Neural progenitor cell (in vitro differentiated cells): Measurements from ENCODE around the gene WDR74. TPM values are rescaled to one million over a fixed set of nuclear protein-coding genes. Genes with fewer than 3 reads are reported as not detected.
A peak's percentile ranks its signal among the peaks of the same experiment; 100 is the strongest.

Experiments used
- DNase-seq: peaks from one replicate; pipeline ENCODE4 v3.0.0-alpha.2; 2016; ENCODE audit warnings: low spot score
- H2AFZ ChIP-seq: fragments of 200-600 bp; sonication (generic); replicated peaks from 2 replicates; pipeline ENCODE4 v1.6.1; 2016; ENCODE audit warnings: antibody characterized with exemption
- H3F3A ChIP-seq: fragments of 200-600 bp; sonication (generic); 2 replicates; pipeline ENCODE4 v1.6.1; 2016; ENCODE audit warnings: antibody characterized with exemption, low read depth
- H3K27ac ChIP-seq: fragments of 200-600 bp; sonication (generic); 2 replicates; pipeline ENCODE4 v1.5.1; 2016; ENCODE audit warnings: mild to moderate bottlenecking
- H3K27me3 ChIP-seq: fragments of 200-600 bp; sonication (generic); 2 replicates; pipeline ENCODE4 v1.6.1; 2016; ENCODE audit warnings: mild to moderate bottlenecking, moderate library complexity
- H3K36me3 ChIP-seq: fragments of 200-600 bp; sonication (generic); 2 replicates; pipeline ENCODE4 v1.5.1; 2016
- H3K4me1 ChIP-seq: fragments of 200-600 bp; sonication (generic); 2 replicates; pipeline ENCODE4 v1.6.1; 2016; ENCODE audit warnings: mixed run types
- H3K4me2 ChIP-seq: fragments of 200-600 bp; sonication (generic); 2 replicates; pipeline ENCODE4 v1.6.1; 2016
- H3K4me3 ChIP-seq: fragments of 200-600 bp; sonication (generic); 2 replicates; pipeline ENCODE4 v1.5.1; 2016
- H3K79me2 ChIP-seq: fragments of 200-600 bp; sonication (generic); 2 replicates; pipeline ENCODE4 v1.6.1; 2016; ENCODE audit warnings: low read depth
- H3K9ac ChIP-seq: fragments of 200-600 bp; sonication (generic); 2 replicates; pipeline ENCODE4 v1.6.1; 2016
- H3K9me3 ChIP-seq: fragments of 200-600 bp; sonication (generic); 2 replicates; pipeline ENCODE4 v1.5.1; 2016; ENCODE audit warnings: low read depth
- H4K20me1 ChIP-seq: fragments of 200-600 bp; sonication (generic); 2 replicates; pipeline ENCODE4 v1.6.1; 2016; ENCODE audit warnings: low read depth
- H3K27ac Mint-ChIP-seq: 3 replicates; pipeline ENCODE4 v1.8.0; 2021; ENCODE audit warnings: mixed read lengths
- H3K27me3 Mint-ChIP-seq: 2 replicates; pipeline ENCODE4 v1.8.0; 2022; ENCODE audit warnings: low read depth, mild to moderate bottlenecking, inconsistent platforms, moderate library complexity, mixed read lengths; ENCODE audit not compliant: insufficient read depth
- H3K36me3 Mint-ChIP-seq: 3 replicates; pipeline ENCODE4 v1.8.0; 2021; ENCODE audit warnings: mixed read lengths
- H3K4me1 Mint-ChIP-seq: 3 replicates; pipeline ENCODE4 v1.8.0; 2021; ENCODE audit warnings: mixed read lengths
- H3K4me3 Mint-ChIP-seq: 3 replicates; pipeline ENCODE4 v1.8.0; 2021; ENCODE audit warnings: mild to moderate bottlenecking, moderate library complexity, mixed read lengths
- H3K9me3 Mint-ChIP-seq: 3 replicates; pipeline ENCODE4 v1.8.0; 2020; ENCODE audit warnings: mixed read lengths
- EZH2 ChIP-seq: fragments of 200-600 bp; sonication (generic); IDR thresholded peaks from 2 replicates; pipeline ENCODE4 v1.6.1; 2017; ENCODE audit warnings: antibody characterized with exemption, mild to moderate bottlenecking, moderate library complexity
- EZH2phosphoT487 ChIP-seq: fragments of 200-600 bp; sonication (generic); IDR thresholded peaks from 2 replicates; pipeline ENCODE4 v1.6.1; 2017; ENCODE audit warnings: antibody characterized with exemption
- total RNA-seq: library from RNA; depleted of rRNA; stranded (reverse); fragments of >200 nt; gene quantifications from 2 replicates; pipeline ENCODE4 v1.2.3, GENCODE V29; 2015; ENCODE audit warnings: low replicate concordance
- TF ChIP-seq, protein P1 (sequence below): fragments of 200-600 bp; sonication (generic); IDR thresholded peaks from 2 replicates; pipeline ENCODE4 v1.5.1; 2017; ENCODE audit warnings: antibody characterized with exemption, mild to moderate bottlenecking

The WDR74 gene
- total RNA-seq = 40.0 and 47.4 TPM in 2 replicates

DNA sequence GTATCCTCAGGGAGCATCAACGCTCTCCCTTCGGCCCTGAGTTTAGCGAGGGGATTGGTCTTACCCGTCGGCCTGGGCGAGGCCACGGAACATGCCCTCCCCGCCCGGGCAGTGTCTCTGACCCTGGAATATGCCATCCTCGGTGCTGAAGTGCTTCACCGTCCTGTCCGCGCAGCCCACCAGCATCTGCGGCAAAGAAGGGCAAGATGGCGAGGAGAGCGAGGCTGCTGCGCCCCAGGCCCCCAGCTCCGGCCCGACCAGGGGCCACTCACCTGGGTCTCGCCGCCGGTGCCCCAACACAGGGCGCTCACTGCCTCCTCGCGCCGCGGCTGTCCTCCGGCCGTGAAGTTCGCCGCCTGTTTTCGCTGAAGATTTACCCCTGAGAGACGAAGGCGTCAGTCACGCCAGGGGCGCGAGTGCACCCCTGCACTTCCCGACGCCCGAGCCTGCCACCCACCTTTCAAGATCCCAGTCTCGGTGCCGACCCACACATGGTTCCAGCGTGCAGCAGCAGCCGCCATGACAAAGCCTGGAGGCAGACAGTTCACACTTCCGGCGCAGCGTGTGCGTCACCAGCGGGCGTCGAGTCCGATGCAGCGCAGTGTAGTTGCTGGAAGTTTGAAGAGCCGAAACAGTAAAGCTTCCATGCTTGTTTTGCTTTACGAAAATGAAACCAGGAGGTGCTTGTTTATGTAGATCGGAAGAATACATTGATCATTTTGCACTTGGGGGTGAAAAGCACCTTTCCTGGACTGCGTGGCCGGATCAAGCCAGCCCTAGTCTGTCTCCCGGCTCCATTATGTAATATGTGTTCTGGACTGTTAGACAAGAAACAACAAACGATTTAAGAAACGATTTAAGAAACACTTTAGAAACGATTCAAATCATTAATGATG, at the start of gene WDR74:
Gene WDR74, minus strand, starts transcription at position 541 of the 896 bp plus-strand sequence. Its CDS starts 20 bp downstream, at position 521.
- Histone ChIP-seq H3K27ac (peak within 1 kb of the TSS; percentile 99), H2AFZ (peak within 1 kb of the TSS; percentile 58), H3K4me1 (peaks cover 6% of the 10 kb centered on the region), H3K79me2 (peaks cover 35% of the 10 kb centered on the region), H4K20me1 (no peaks in the 10 kb centered on the region), H3K9me3 (no peaks in the 10 kb centered on the region), H3F3A (peaks cover 51% of the 10 kb centered on the region), H3K4me2 (peak within 1 kb of the TSS; percentile 89), H3K36me3 (no peaks in the 10 kb centered on the region), H3K9ac (peak within 1 kb of the TSS; percentile 82), H3K27me3 (no peaks in the 10 kb centered on the region), H3K4me3 (peak within 1 kb of the TSS; percentile 90)
- Mint-ChIP-seq H3K27me3 (peaks cover 6% of the 10 kb centered on the region), H3K36me3 (peaks cover 11% of the 10 kb centered on the region), H3K27ac (peak within 1 kb of the TSS; percentile 95), H3K9me3 (no peaks in the 10 kb centered on the region), H3K4me3 (no peak within 1 kb of the TSS), H3K4me1 (peaks cover 29% of the 10 kb centered on the region)
- no peak for TF ChIP-seq EZH2
- TF ChIP-seq, protein P1, sequence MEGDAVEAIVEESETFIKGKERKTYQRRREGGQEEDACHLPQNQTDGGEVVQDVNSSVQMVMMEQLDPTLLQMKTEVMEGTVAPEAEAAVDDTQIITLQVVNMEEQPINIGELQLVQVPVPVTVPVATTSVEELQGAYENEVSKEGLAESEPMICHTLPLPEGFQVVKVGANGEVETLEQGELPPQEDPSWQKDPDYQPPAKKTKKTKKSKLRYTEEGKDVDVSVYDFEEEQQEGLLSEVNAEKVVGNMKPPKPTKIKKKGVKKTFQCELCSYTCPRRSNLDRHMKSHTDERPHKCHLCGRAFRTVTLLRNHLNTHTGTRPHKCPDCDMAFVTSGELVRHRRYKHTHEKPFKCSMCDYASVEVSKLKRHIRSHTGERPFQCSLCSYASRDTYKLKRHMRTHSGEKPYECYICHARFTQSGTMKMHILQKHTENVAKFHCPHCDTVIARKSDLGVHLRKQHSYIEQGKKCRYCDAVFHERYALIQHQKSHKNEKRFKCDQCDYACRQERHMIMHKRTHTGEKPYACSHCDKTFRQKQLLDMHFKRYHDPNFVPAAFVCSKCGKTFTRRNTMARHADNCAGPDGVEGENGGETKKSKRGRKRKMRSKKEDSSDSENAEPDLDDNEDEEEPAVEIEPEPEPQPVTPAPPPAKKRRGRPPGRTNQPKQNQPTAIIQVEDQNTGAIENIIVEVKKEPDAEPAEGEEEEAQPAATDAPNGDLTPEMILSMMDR = no peak
- no peak for TF ChIP-seq EZH2phosphoT487
- peak; percentile 93 for DNase-seq

DNA sequence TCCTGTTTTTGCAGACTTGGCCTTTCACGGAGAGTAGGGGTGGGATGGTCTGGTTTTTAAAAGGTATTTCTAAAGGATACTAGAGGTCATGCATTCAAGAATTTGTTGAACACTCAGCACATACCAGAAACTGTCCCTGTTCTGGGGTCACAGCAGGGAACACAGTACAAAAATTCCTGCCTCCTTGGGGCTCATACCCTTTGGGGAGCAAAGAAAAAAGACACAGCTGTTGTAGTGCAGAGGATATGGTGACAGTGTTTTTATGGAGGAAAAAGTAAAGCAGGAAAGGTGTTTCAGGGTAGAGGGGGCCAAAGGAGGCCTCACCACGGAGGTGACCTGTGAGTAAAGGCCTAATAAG, 49.7 kb upstream of the WDR74 start:
- Histone ChIP-seq H3K36me3 (peaks cover 6% of the 10 kb centered on the region), H3K9ac (no peak overlapping the region), H3K4me2 (no peak overlapping the region), H3K9me3 (no peaks in the 10 kb centered on the region), H4K20me1 (peaks cover 33% of the 10 kb centered on the region), H3K79me2 (peaks cover 30% of the 10 kb centered on the region), H3K27ac (peak overlapping the region; percentile 46), H3K4me1 (no peaks in the 10 kb centered on the region), H3K4me3 (no peak overlapping the region), H2AFZ (no peak overlapping the region), H3K27me3 (no peaks in the 10 kb centered on the region), H3F3A (peaks cover 61% of the 10 kb centered on the region)
- H3K4me3 Mint-ChIP-seq = no peak overlapping the region
- peaks cover 16% of the 10 kb centered on the region for H3K4me1 Mint-ChIP-seq
- no peak for DNase-seq
- H3K36me3 Mint-ChIP-seq = peaks cover 30% of the 10 kb centered on the region
- TF ChIP-seq, protein P1 = no peak
- no peak for TF ChIP-seq EZH2
- TF ChIP-seq EZH2phosphoT487 = no peak
- no peak overlapping the region for H3K27ac Mint-ChIP-seq
- peaks cover 6% of the 10 kb centered on the region for H3K27me3 Mint-ChIP-seq
- no peaks in the 10 kb centered on the region for H3K9me3 Mint-ChIP-seq

DNA sequence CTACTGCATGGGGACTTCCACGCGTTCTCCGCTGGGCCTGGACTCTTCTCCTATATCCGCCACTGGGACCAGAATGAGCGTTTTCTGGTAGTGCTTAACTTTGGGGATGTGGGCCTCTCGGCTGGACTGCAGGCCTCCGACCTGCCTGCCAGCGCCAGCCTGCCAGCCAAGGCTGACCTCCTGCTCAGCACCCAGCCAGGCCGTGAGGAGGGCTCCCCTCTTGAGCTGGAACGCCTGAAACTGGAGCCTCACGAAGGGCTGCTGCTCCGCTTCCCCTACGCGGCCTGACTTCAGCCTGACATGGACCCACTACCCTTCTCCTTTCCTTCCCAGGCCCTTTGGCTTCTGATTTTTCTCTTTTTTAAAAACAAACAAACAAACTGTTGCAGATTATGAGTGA, 49.0 kb upstream of the WDR74 start:
- no peak overlapping the region for H3K4me3 Mint-ChIP-seq
- Histone ChIP-seq H2AFZ (no peak overlapping the region), H4K20me1 (peaks cover 40% of the 10 kb centered on the region), H3K9ac (no peak overlapping the region), H3K9me3 (no peaks in the 10 kb centered on the region), H3K27me3 (no peaks in the 10 kb centered on the region), H3K36me3 (peaks cover 6% of the 10 kb centered on the region), H3K4me1 (peaks cover 6% of the 10 kb centered on the region), H3K79me2 (peaks cover 36% of the 10 kb centered on the region), H3K27ac (no peak overlapping the region), H3F3A (peaks cover 68% of the 10 kb centered on the region), H3K4me2 (no peak overlapping the region), H3K4me3 (no peak overlapping the region)
- DNase-seq = no peak
- H3K4me1 Mint-ChIP-seq = peaks cover 23% of the 10 kb centered on the region
- H3K27me3 Mint-ChIP-seq = peaks cover 6% of the 10 kb centered on the region
- peaks cover 36% of the 10 kb centered on the region for H3K36me3 Mint-ChIP-seq
- H3K9me3 Mint-ChIP-seq = no peaks in the 10 kb centered on the region
- H3K27ac Mint-ChIP-seq = no peak overlapping the region
- TF ChIP-seq EZH2 (no peak), EZH2phosphoT487 (no peak)
- TF ChIP-seq, protein P1 = no peak
